Endodermal cell (in vitro differentiated cells): ENCODE data around the gene NOXA1. TPM values are rescaled to one million over a fixed set of nuclear protein-coding genes. Genes with fewer than 3 reads are reported as not detected.

ENCODE experiments used
- DNase-seq: peaks from one replicate; pipeline ENCODE4 v3.0.0-alpha.2; 2017
- H3K27ac ChIP-seq: 2 replicates; pipeline ENCODE4 v1.5.1; 2013; ENCODE audit warnings: mild to moderate bottlenecking, low read depth, low read length, moderate library complexity
- H3K27me3 ChIP-seq: 2 replicates; pipeline ENCODE4 v1.6.1; 2013; ENCODE audit warnings: mild to moderate bottlenecking, low read length, moderate library complexity; ENCODE audit not compliant: insufficient read depth, control insufficient read depth, poor library complexity, severe bottlenecking
- H3K36me3 ChIP-seq: 2 replicates; pipeline ENCODE4 v1.7.0; 2013; ENCODE audit warnings: mild to moderate bottlenecking, low read length, moderate library complexity; ENCODE audit not compliant: control insufficient read depth, insufficient read depth
- H3K4me1 ChIP-seq: one replicate; pipeline ENCODE4 v1.7.0; 2013; ENCODE audit warnings: low read length; ENCODE audit not compliant: control insufficient read depth, insufficient read depth
- H3K4me3 ChIP-seq: 2 replicates; pipeline ENCODE4 v1.5.1; 2013; ENCODE audit warnings: mild to moderate bottlenecking, low read length, moderate library complexity
- H3K9ac ChIP-seq: 2 replicates; pipeline ENCODE4 v1.6.1; 2013; ENCODE audit warnings: mild to moderate bottlenecking, low read length, moderate library complexity; ENCODE audit not compliant: poor library complexity, severe bottlenecking; ENCODE audit errors: extremely low read depth
- H3K9me3 ChIP-seq: 2 replicates; pipeline ENCODE4 v1.6.1; 2013; ENCODE audit warnings: mild to moderate bottlenecking, low read length, moderate library complexity; ENCODE audit not compliant: control insufficient read depth
- H3K27ac Mint-ChIP-seq: 2 replicates; pipeline ENCODE4 v1.8.0; 2020; ENCODE audit warnings: mixed read lengths
- H3K27me3 Mint-ChIP-seq: 2 replicates; pipeline ENCODE4 v1.8.0; 2021; ENCODE audit warnings: mild to moderate bottlenecking, mixed read lengths; ENCODE audit not compliant: insufficient read depth
- H3K36me3 Mint-ChIP-seq: 2 replicates; pipeline ENCODE4 v1.8.0; 2020; ENCODE audit warnings: low read depth, mixed read lengths
- H3K4me1 Mint-ChIP-seq: 2 replicates; pipeline ENCODE4 v1.8.0; 2020; ENCODE audit warnings: mixed read lengths
- H3K4me3 Mint-ChIP-seq: 2 replicates; pipeline ENCODE4 v1.8.0; 2020; ENCODE audit warnings: mild to moderate bottlenecking, moderate library complexity, mixed read lengths
- H3K9me3 Mint-ChIP-seq: 2 replicates; pipeline ENCODE4 v1.8.0; 2020; ENCODE audit warnings: mild to moderate bottlenecking, mixed read lengths
- CTCF ChIP-seq: fragments of 200-600 bp; sonication (generic); conservative IDR thresholded peaks from 2 replicates; pipeline ENCODE4 v1.5.0; 2021; ENCODE audit warnings: antibody characterized with exemption, mild to moderate bottlenecking
- WGBS, 2 experiments: methylation state at CpG; one replicate each; pipeline versions ENCODE4 v1.1.5 to v1.1.7; 2013; ENCODE audit warnings: missing lambda C conversion rate in 2 of 2, mixed read lengths in 1 of 2; ENCODE audit not compliant: insufficient coverage in 1 of 2, insufficient read length in 1 of 2; 5-methylcytosine and 5-hydroxymethylcytosine counted together
- total RNA-seq, 2 donors: library from RNA; stranded (reverse); fragmentation: NEBNext Ultra II Directional in 1 of 2; extraction: Animal tissue kit (Norgen Biotek cat#: 25700) in 1 of 2; gene quantifications; 2 replicates in 1 of 2; 3 replicates in 1 of 2; pipeline ENCODE4 v1.2.1, GENCODE V29; 2021

The NOXA1 gene
- total RNA-seq, 2 donors from 2014 or later, result 5.0 to 5.9 TPM

- H3K9ac ChIP-seq, result no peak overlapping the region
- no peaks in the 10 kb centered on the region for H3K9me3 ChIP-seq
- TF ChIP-seq CTCF, result no peak
- H3K36me3 ChIP-seq, result no peaks in the 10 kb centered on the region
- H3K27ac ChIP-seq, result no peak overlapping the region
- H3K4me3 Mint-ChIP-seq, result no peak overlapping the region
- H3K27me3 Mint-ChIP-seq, result peaks cover 18% of the 10 kb centered on the region
- no peak for DNase-seq
- H3K4me3 ChIP-seq, result no peak overlapping the region
- peaks cover 9% of the 10 kb centered on the region for H3K27me3 ChIP-seq
- H3K27ac Mint-ChIP-seq, result no peak overlapping the region
- H3K4me1 Mint-ChIP-seq, result peaks cover 5% of the 10 kb centered on the region
- H3K36me3 Mint-ChIP-seq, result no peaks in the 10 kb centered on the region
- WGBS, 2 experiments, result 85 to 88% methylated on average over 13 to 14 of the region's 14 CpGs
- no peaks in the 10 kb centered on the region for H3K9me3 Mint-ChIP-seq
- no peaks in the 10 kb centered on the region for H3K4me1 ChIP-seq
These were observed 21.1 kb downstream of the NOXA1 start for GRCh38 chr9:137444106-137444790.

GRCh38 chr9:137445275-137445807 lies 22.1 kb downstream of the NOXA1 start:
- H3K27ac Mint-ChIP-seq, result peak overlapping the region; percentile 46
- Histone ChIP-seq H3K27me3 (peaks cover 9% of the 10 kb centered on the region), H3K27ac (no peak overlapping the region), H3K36me3 (no peaks in the 10 kb centered on the region), H3K9ac (no peak overlapping the region), H3K4me1 (no peaks in the 10 kb centered on the region), H3K9me3 (no peaks in the 10 kb centered on the region), H3K4me3 (no peak overlapping the region)
- peaks cover 16% of the 10 kb centered on the region for H3K27me3 Mint-ChIP-seq
- peak; percentile 84 for TF ChIP-seq CTCF
- peak; percentile 94 for DNase-seq
- WGBS, 2 experiments, result 36 to 44% methylated on average over 8 to 14 of the region's 14 CpGs
- H3K36me3 Mint-ChIP-seq, result peaks cover 5% of the 10 kb centered on the region
- no peak overlapping the region for H3K4me3 Mint-ChIP-seq
- no peaks in the 10 kb centered on the region for H3K9me3 Mint-ChIP-seq
- H3K4me1 Mint-ChIP-seq, result peaks cover 5% of the 10 kb centered on the region

GRCh38 chr9:137445930-137446431 lies 22.8 kb downstream of the NOXA1 start:
- H3K36me3 ChIP-seq, result no peaks in the 10 kb centered on the region
- Mint-ChIP-seq H3K4me1 (peaks cover 5% of the 10 kb centered on the region), H3K4me3 (no peak overlapping the region), H3K36me3 (peaks cover 5% of the 10 kb centered on the region), H3K27ac (no peak overlapping the region), H3K9me3 (no peaks in the 10 kb centered on the region), H3K27me3 (peaks cover 16% of the 10 kb centered on the region)
- 85 to 95% methylated on average over 17 to 19 of the region's 19 CpGs for WGBS, 2 experiments
- no peak for DNase-seq
- peaks cover 9% of the 10 kb centered on the region for H3K27me3 ChIP-seq
- no peak overlapping the region for H3K27ac ChIP-seq
- TF ChIP-seq CTCF, result no peak
- H3K4me3 ChIP-seq, result no peak overlapping the region
- no peaks in the 10 kb centered on the region for H3K4me1 ChIP-seq
- no peak overlapping the region for H3K9ac ChIP-seq
- no peaks in the 10 kb centered on the region for H3K9me3 ChIP-seq
